ENCODE measurements around the gene MAP4. TPM values are rescaled to one million over a fixed set of nuclear protein-coding genes. Genes with fewer than 3 reads are reported as not detected.

Gene MAP4
- total RNA-seq, 1 donor from 2014 or later, result 152 TPM

GRCh38 chr3:47874913-47875312 is 141.3 kb downstream of the MAP4 start:
- Mint-ChIP-seq H3K9me3 (no peaks in the 10 kb centered on the region), H3K27ac (no peak overlapping the region), H3K4me3 (no peak overlapping the region), H3K27me3 (no peaks in the 10 kb centered on the region), H3K36me3 (ENCODE audit: low read depth) (peaks cover 60% of the 10 kb centered on the region), H3K4me1 (no peaks in the 10 kb centered on the region)
- intact Hi-C loops (cut with micrococcal nuclease), result no loop called here
- DNase-seq (no peak), ATAC-seq (ENCODE audit: low read depth) (no peak)
- CTCF ChIA-PET, result no interaction called here
- TF ChIP-seq CTCF (IDR thresholded peaks at IDR 0.05), result no peak
- POLR2A ChIA-PET, result interaction anchor here (1.0 kb wide), 1 partner anchor 50 kb away, joined by 3 read pairs; no protein-coding TSS in a partner anchor

- CTCF ChIA-PET, result no interaction called here
- H3K27ac Mint-ChIP-seq, result no peak overlapping the region
Measured at GRCh38 chr3:47874438-47874837, 141.8 kb downstream of the MAP4 start.

GRCh38 chr3:47872916-47873315 is 143.3 kb downstream of the MAP4 start:
- Mint-ChIP-seq H3K4me1 (no peaks in the 10 kb centered on the region), H3K27ac (no peak overlapping the region), H3K36me3 (ENCODE audit: low read depth) (peaks cover 76% of the 10 kb centered on the region), H3K9me3 (no peaks in the 10 kb centered on the region), H3K4me3 (no peak overlapping the region), H3K27me3 (no peaks in the 10 kb centered on the region)
- ATAC-seq (ENCODE audit: low read depth) (no peak), DNase-seq (no peak)
- CTCF ChIA-PET, result interaction anchor here (1.0 kb wide), 1 partner anchor 117 kb away, joined by 3 read pairs; no protein-coding TSS in a partner anchor
- intact Hi-C loops (cut with micrococcal nuclease), result no loop called here
- POLR2A ChIA-PET, result no interaction called here
- TF ChIP-seq CTCF (IDR thresholded peaks at IDR 0.05), result no peak

More at GRCh38 chr3:47874438-47874837, 141.8 kb downstream of the MAP4 start:
- intact Hi-C loops (cut with micrococcal nuclease), result no loop called here
- DNase-seq, result no peak
- ATAC-seq (ENCODE audit: low read depth), result no peak
- no peak for TF ChIP-seq CTCF (IDR thresholded peaks at IDR 0.05)
- H3K9me3 Mint-ChIP-seq, result no peaks in the 10 kb centered on the region
- POLR2A ChIA-PET, result interaction anchor here (1.0 kb wide), 1 partner anchor 50 kb away, joined by 3 read pairs; no protein-coding TSS in a partner anchor
- H3K4me1 Mint-ChIP-seq, result no peaks in the 10 kb centered on the region
- no peaks in the 10 kb centered on the region for H3K27me3 Mint-ChIP-seq
- peaks cover 65% of the 10 kb centered on the region for H3K36me3 Mint-ChIP-seq (ENCODE audit: low read depth)
- H3K4me3 Mint-ChIP-seq, result no peak overlapping the region

GRCh38 chr3:47871389-47871788 is 144.8 kb downstream of the MAP4 start:
- no peak for TF ChIP-seq CTCF (IDR thresholded peaks at IDR 0.05)
- intact Hi-C loops (cut with micrococcal nuclease), result no loop called here
- DNase-seq (no peak), ATAC-seq (ENCODE audit: low read depth) (no peak)
- ChIA-PET CTCF (no interaction called here), POLR2A (no interaction called here)
- Mint-ChIP-seq H3K27ac (no peak overlapping the region), H3K4me3 (no peak overlapping the region), H3K4me1 (no peaks in the 10 kb centered on the region), H3K27me3 (no peaks in the 10 kb centered on the region), H3K9me3 (no peaks in the 10 kb centered on the region), H3K36me3 (ENCODE audit: low read depth) (peaks cover 78% of the 10 kb centered on the region)

GRCh38 chr3:47870702-47871260 is 145.4 kb downstream of the MAP4 start:
- no peak overlapping the region for H3K27ac Mint-ChIP-seq
- no peaks in the 10 kb centered on the region for H3K9me3 Mint-ChIP-seq
- no peak for DNase-seq
- TF ChIP-seq CTCF (IDR thresholded peaks at IDR 0.05), result no peak
- H3K27me3 Mint-ChIP-seq, result no peaks in the 10 kb centered on the region
- POLR2A ChIA-PET, result no interaction called here
- no peak for ATAC-seq (ENCODE audit: low read depth)
- H3K4me3 Mint-ChIP-seq, result no peak overlapping the region
- H3K4me1 Mint-ChIP-seq, result no peaks in the 10 kb centered on the region
- H3K36me3 Mint-ChIP-seq (ENCODE audit: low read depth), result peaks cover 84% of the 10 kb centered on the region
- intact Hi-C loops (cut with micrococcal nuclease), result no loop called here
- CTCF ChIA-PET, result no interaction called here

All from activated B cell treated with CpG ODN at 0.5 μM for 24 hours (primary cell).